Neural progenitor cell (in vitro differentiated cells): Measurements from ENCODE around the gene ORMDL3.

Source experiments
- CTCF ChIP-seq: fragments of 200-600 bp; sonication (generic); IDR thresholded peaks from 2 replicates; pipeline ENCODE4 v1.5.1; 2017; ENCODE audit warnings: antibody characterized with exemption, mild to moderate bottlenecking
- EZH2 ChIP-seq: fragments of 200-600 bp; sonication (generic); IDR thresholded peaks from 2 replicates; pipeline ENCODE4 v1.6.1; 2017; ENCODE audit warnings: antibody characterized with exemption, mild to moderate bottlenecking, moderate library complexity
- EZH2phosphoT487 ChIP-seq: fragments of 200-600 bp; sonication (generic); IDR thresholded peaks from 2 replicates; pipeline ENCODE4 v1.6.1; 2017; ENCODE audit warnings: antibody characterized with exemption

DNA sequence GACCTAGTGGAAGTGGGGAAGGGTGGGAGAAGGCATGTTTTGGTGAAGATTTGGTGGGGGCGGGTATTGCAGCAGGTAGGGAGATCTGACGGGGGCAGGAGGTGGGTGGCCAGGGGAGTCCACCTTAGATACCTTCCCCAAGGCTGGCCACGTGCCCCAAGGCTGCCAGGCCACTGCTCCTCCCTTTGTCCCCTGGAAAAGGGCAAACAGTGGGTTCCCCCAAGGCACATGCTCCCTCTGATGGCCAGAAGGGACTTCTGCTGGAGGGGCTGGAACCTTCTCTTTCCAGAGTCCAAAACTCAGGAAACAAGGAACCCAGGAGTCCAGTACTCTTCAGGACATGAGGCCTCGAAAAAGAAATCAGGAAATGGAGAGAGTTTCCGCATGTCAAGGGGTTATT, 47.0 kb upstream of the ORMDL3 start:
- TF ChIP-seq CTCF (no peak), EZH2phosphoT487 (no peak), EZH2 (no peak)
